ENCODE data around the gene CEBPA.
A peak's percentile ranks its signal among the peaks of the same experiment; 100 is the strongest.
"Not testable (repeated sequence)": the region's sequence is repeated elsewhere in the genome, so short reads cannot be mapped to it uniquely, and the experiment has no call there.

The CEBPA gene

GRCh38 chr19:33300009-33300893, 2.1 kb downstream of the CEBPA start:
- no peak for DNase-seq

- no peak for DNase-seq
Observed at GRCh38 chr19:33299051-33299688, 3.2 kb downstream of the CEBPA start.

GRCh38 chr19:33298146-33298911, 4.0 kb downstream of the CEBPA start:
- peak in 2 of 14 donors; percentile 30 to 57 for DNase-seq

- DNase-seq = no peak
Observed at GRCh38 chr19:33297401-33298145, 4.8 kb downstream of the CEBPA start.

- no peak for DNase-seq
Observed at GRCh38 chr19:33296488-33296971, 5.8 kb downstream of the CEBPA start.

- DNase-seq = peak in 1 of 14 donors; percentile 16
Observed at GRCh38 chr19:33295621-33296487, 6.5 kb downstream of the CEBPA start.

- not testable (repeated sequence) for DNase-seq
Observed at GRCh38 chr19:33295046-33295445, 7.3 kb downstream of the CEBPA start.

GRCh38 chr19:33294058-33294798, 8.1 kb downstream of the CEBPA start:
- no peak for DNase-seq

- DNase-seq = peak in 2 of 14 donors; percentile 34 to 35
Observed at GRCh38 chr19:33293255-33294057, 8.9 kb downstream of the CEBPA start.

- peak in 1 of 14 donors; percentile 35 for DNase-seq
Observed at GRCh38 chr19:33292595-33293254, 9.6 kb downstream of the CEBPA start.

- DNase-seq = no peak
Observed at GRCh38 chr19:33291623-33292534, 10.5 kb downstream of the CEBPA start.

GRCh38 chr19:33290956-33291622, 11.2 kb downstream of the CEBPA start:
- no peak for DNase-seq

- DNase-seq = no peak
Observed at GRCh38 chr19:33290082-33290815, 12.1 kb downstream of the CEBPA start.

- DNase-seq = no peak
Observed at GRCh38 chr19:33289261-33289660, 13.1 kb downstream of the CEBPA start.

GRCh38 chr19:33288666-33289065, 13.7 kb downstream of the CEBPA start:
- no peak for DNase-seq

- no peak for DNase-seq
Observed at GRCh38 chr19:33287927-33288326, 14.4 kb downstream of the CEBPA start.
